Keratinocyte (primary cell): ENCODE data around the gene FAM83C.

Experiments
- EZH2 ChIP-seq: IDR thresholded peaks from one replicate; pipeline ENCODE4 v1.6.1; 2012; ENCODE audit warnings: inconsistent platforms, mild to moderate bottlenecking, low read length, moderate library complexity
- TF ChIP-seq, protein P1 (sequence below), 3 experiments: IDR thresholded peaks in 1 of 3; conservative IDR thresholded peaks in 1 of 3; optimal IDR thresholded peaks in 1 of 3; 2 replicates in 2 of 3; 3 replicates in 1 of 3; pipeline versions ENCODE3 to v1.5.1; 2011; ENCODE audit warnings: low read length in 3 of 3, mild to moderate bottlenecking in 3 of 3, moderate library complexity in 2 of 3, control low read depth in 1 of 3, inconsistent platforms in 1 of 3; ENCODE audit not compliant: insufficient read depth in 2 of 3; ENCODE audit errors: extremely low read depth in 1 of 3

DNA sequence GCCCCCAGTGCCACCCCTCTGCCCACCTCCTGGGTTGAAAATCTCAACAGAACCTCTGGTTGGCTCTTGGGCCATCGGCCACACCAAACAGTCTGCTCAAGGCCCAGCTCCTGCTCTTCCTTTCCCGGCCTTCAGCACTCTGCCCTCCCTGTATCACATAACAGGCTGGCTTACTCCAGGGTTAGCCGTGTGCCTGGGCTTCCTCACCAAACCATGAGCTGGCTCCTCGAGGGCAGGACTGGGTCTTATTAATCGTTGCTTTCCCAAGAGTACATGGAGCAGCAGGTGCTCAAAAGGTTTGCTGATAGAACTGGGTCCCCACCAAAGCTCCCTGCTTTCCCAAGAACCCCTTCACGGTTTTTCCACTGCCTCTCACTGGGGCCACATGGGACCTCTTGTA is 12.7 kb upstream of the FAM83C start:
- TF ChIP-seq, protein P1, sequence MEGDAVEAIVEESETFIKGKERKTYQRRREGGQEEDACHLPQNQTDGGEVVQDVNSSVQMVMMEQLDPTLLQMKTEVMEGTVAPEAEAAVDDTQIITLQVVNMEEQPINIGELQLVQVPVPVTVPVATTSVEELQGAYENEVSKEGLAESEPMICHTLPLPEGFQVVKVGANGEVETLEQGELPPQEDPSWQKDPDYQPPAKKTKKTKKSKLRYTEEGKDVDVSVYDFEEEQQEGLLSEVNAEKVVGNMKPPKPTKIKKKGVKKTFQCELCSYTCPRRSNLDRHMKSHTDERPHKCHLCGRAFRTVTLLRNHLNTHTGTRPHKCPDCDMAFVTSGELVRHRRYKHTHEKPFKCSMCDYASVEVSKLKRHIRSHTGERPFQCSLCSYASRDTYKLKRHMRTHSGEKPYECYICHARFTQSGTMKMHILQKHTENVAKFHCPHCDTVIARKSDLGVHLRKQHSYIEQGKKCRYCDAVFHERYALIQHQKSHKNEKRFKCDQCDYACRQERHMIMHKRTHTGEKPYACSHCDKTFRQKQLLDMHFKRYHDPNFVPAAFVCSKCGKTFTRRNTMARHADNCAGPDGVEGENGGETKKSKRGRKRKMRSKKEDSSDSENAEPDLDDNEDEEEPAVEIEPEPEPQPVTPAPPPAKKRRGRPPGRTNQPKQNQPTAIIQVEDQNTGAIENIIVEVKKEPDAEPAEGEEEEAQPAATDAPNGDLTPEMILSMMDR (optimal IDR thresholded peaks at IDR 0.05 in 1 of 3, IDR thresholded peaks at IDR 0.05 in 1 of 3, conservative IDR thresholded peaks at IDR 0.05 in 1 of 3; ENCODE audit: extremely low read depth in 1 of 3, insufficient read depth in 2 of 3, low read length in 3 of 3), result no peak
- no peak for TF ChIP-seq EZH2
